ENCODE measurements around the gene TMEM60.
"Not testable (repeated sequence)": the region's sequence is repeated elsewhere in the genome, so short reads cannot be mapped to it uniquely, and the experiment has no call there.

The TMEM60 gene

DNA sequence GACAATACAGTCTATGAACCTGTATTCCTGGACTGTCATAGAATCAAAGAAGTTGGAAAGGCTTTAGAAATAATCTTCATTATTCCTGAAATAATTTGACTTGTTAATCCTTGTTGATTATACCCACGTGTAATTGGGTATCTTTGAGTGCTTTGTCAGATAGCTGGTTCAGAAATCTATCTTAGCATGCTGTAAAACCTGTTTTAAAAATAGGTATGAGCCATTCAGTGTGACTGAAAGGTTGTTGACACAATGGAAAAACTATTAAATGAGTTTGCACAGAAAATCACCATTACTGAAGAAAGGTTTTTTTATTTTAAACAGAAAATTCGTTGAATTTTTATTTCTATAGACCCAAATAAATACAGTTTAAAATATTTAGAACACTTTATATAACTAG, 39.0 kb upstream of the TMEM60 start:
- TF ChIP-seq, protein P1, sequence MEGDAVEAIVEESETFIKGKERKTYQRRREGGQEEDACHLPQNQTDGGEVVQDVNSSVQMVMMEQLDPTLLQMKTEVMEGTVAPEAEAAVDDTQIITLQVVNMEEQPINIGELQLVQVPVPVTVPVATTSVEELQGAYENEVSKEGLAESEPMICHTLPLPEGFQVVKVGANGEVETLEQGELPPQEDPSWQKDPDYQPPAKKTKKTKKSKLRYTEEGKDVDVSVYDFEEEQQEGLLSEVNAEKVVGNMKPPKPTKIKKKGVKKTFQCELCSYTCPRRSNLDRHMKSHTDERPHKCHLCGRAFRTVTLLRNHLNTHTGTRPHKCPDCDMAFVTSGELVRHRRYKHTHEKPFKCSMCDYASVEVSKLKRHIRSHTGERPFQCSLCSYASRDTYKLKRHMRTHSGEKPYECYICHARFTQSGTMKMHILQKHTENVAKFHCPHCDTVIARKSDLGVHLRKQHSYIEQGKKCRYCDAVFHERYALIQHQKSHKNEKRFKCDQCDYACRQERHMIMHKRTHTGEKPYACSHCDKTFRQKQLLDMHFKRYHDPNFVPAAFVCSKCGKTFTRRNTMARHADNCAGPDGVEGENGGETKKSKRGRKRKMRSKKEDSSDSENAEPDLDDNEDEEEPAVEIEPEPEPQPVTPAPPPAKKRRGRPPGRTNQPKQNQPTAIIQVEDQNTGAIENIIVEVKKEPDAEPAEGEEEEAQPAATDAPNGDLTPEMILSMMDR (IDR thresholded peaks at IDR 0.05; ENCODE audit: low read depth, low read length) = no peak
- in situ Hi-C loops (cut with HindIII; ENCODE audit: low sequenced_read_pairs) = no loop called here

DNA sequence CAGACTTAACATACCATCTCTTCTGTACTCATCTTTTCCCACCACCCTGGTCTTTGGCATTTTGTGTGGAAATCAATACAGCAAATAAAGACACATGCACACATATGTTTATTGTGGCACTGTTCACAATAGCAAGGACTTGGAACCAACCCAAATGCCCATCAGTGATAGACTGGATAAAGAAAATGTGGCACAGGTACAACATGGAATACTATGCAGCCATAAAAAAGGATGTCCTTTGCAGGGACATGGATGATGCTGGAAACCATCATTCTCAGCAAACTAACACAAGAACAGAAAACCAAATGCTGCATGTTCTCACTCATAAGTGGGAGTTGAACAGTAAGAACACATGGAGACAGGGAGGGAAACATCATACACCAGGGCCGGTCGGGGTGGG, 38.2 kb upstream of the TMEM60 start:
- in situ Hi-C loops (cut with HindIII; ENCODE audit: low sequenced_read_pairs); DNase-seq (ENCODE audit: low read depth, low spot score); H3K4me3 ChIP-seq (ENCODE audit: low read depth, low read length): not testable (repeated sequence)

More for the DNA sequence above, 39.0 kb upstream of the TMEM60 start:
- H3K4me3 ChIP-seq (ENCODE audit: low read depth, low read length) = no peak overlapping the region
- no peak for DNase-seq (ENCODE audit: low read depth, low spot score)

DNA sequence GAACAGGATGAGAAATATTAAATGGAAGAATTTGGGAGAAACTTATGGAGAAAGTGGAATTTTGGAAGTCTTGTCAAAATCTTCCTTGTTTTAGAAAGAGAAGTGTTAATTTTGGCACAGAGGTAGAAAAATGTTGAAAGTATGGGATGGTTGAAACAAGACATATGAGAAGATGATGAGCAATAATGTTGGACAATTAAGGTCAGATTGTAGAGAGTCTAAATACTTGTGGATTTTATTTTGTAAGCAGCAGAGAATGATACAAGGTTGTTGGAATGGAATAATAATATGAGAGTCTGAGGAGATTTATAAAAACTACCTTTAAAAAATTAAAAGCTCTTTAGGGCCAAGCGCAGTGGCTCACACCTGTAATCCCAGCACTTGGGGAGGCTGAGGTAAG, 34.9 kb upstream of the TMEM60 start:
- in situ Hi-C loops (cut with HindIII; ENCODE audit: low sequenced_read_pairs) = no loop called here

DNA sequence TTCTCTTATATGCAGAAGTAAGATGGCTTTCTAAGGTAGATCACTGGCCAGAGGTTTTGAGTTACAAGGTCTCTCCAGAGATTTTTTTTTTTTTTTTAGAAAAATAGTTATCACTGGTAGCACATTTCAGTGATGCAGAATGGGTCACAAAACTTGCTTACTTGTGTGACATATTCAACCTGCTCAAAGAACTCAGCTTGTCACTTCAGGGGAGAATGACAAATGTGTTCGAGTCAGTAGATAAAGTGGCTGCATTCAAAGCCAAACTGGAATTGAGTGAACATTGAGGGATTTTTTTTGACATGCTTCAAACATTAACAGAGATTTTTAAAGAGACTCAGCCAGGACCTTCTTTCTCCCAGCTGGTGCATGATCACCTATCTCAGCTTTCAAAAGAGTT, 33.7 kb upstream of the TMEM60 start:
- no peak overlapping the region for H3K4me3 ChIP-seq (ENCODE audit: low read depth, low read length)
- no peak for DNase-seq (ENCODE audit: low read depth, low spot score)
- in situ Hi-C loops (cut with HindIII; ENCODE audit: low sequenced_read_pairs) = no loop called here
- TF ChIP-seq, protein P1 (IDR thresholded peaks at IDR 0.05; ENCODE audit: low read depth, low read length) = no peak

More for the DNA sequence above, 34.9 kb upstream of the TMEM60 start:
- DNase-seq (ENCODE audit: low read depth, low spot score) = no peak
- no peak overlapping the region for H3K4me3 ChIP-seq (ENCODE audit: low read depth, low read length)
- TF ChIP-seq, protein P1 (IDR thresholded peaks at IDR 0.05; ENCODE audit: low read depth, low read length) = no peak

DNA sequence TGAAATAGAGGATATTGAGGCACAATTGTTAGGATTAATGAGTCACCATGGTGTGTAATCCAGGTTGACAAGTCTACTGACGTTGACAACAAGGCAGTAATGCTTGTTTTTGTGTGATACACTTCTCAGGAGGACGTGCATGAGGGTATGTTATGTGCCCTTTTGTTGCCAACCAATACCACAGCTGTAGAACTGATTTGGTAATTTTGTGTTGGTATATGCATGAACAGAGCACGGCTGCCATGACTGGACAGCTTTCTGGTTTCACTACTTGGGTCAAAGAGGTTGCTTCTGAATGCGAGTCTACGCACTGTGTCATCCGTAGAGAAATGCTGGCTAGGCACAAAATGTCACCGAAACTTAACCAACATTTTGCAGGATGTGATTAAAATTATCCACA, 33.2 kb upstream of the TMEM60 start:
- H3K4me3 ChIP-seq (ENCODE audit: low read depth, low read length) = no peak overlapping the region
- DNase-seq (ENCODE audit: low read depth, low spot score) = no peak
- TF ChIP-seq, protein P1 (IDR thresholded peaks at IDR 0.05; ENCODE audit: low read depth, low read length) = no peak
- in situ Hi-C loops (cut with HindIII; ENCODE audit: low sequenced_read_pairs) = no loop called here

DNA sequence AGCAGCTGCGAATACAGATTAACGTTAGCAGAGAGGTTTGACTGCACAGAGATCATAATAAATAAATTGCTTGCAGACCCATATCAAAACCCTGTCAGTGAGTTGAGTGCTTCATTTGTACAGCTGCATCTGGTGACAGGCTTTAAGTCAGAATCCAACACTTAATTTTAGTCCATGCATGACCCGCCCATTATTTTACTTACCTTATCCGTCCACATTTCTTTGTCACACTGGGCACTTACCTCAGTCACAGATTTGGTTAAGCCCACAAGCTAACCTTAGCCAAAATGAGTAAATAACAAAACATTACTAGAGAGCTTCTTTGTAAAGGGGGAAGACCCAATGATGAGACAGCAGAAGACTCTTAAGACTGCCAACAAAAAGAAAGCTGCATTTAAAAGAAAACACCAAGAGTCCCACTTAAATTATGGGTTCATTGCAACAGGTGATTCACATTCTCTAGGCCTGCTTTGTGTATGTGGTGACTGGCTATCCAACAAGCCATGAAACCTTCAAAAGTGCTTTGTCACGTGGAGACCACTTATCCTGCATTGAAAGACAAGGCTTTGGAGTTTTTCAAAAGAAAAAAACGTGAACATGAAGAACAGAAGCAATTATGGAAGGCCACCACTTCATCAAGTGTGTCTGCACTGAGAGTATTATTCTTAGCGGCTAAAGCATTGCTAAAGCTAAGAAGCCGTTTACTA, 32.6 kb upstream of the TMEM60 start:
- H3K4me3 ChIP-seq (ENCODE audit: low read depth, low read length) = no peak overlapping the region
- TF ChIP-seq, protein P1 (IDR thresholded peaks at IDR 0.05; ENCODE audit: low read depth, low read length) = no peak
- in situ Hi-C loops (cut with HindIII; ENCODE audit: low sequenced_read_pairs) = no loop called here
- no peak for DNase-seq (ENCODE audit: low read depth, low spot score)

DNA sequence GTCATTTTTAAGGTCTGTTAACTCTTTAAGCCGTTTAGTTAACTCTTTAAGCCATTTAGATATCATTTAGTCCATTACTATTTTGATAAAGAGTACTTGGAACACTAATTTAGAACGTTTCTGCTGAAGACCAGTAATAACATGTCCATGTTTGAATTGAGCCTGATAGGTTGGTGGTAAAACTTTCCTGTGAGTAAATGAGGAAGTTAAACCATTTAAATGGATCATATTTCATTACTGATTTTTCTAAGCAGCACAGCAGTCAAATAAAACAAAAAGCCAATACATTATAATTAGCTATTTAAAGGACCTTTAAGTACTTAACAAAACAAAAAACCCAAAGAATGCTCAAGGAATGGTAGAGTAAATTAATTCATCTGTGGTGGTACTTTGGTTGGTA, 29.8 kb upstream of the TMEM60 start:
- TF ChIP-seq, protein P1 (IDR thresholded peaks at IDR 0.05; ENCODE audit: low read depth, low read length) = no peak
- H3K4me3 ChIP-seq (ENCODE audit: low read depth, low read length) = no peak overlapping the region
- in situ Hi-C loops (cut with HindIII; ENCODE audit: low sequenced_read_pairs) = no loop called here
- no peak for DNase-seq (ENCODE audit: low read depth, low spot score)

Data from astrocyte of the spinal cord (primary cell).